ENCODE measurements around the gene MAST4. TPM values are rescaled to one million over a fixed set of nuclear protein-coding genes. Genes with fewer than 3 reads are reported as not detected.

Gene MAST4
- total RNA-seq, 1 donor from 2014 or later, result 22.3 TPM

DNA sequence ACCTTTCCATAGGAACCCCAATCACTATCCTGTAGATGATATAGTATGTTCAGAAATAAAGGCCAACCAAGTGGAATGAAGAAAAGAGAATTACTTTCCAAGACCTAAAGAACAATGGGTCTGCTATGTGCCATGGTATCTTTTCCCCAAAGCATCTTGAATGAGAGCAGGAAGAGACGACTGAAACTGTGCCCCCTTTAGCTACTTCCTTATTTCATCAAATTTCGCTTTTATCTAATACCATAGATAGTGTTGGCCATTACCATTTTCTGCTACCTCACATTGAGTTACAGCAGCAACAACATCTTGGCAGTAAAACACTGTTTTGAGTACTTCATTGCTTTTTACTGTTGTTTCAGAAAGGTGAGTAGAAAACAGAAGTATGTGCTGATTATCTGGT is 333.8 kb downstream of the MAST4 start:
- H3K27ac Mint-ChIP-seq (ENCODE audit: unreplicated experiment), result no peak overlapping the region
- Histone ChIP-seq H3K4me2 (ENCODE audit: low read length) (no peak overlapping the region), H3K27me3 (ENCODE audit: insufficient read depth, low read length) (no peaks in the 10 kb centered on the region), H3K36me3 (ENCODE audit: insufficient read depth, low read length) (no peaks in the 10 kb centered on the region), H3K9me3 (ENCODE audit: insufficient read depth, low read depth, low read length) (no peaks in the 10 kb centered on the region), H3K4me3 (ENCODE audit: insufficient read depth, low read depth, low read length) (no peak overlapping the region), H4K20me1 (ENCODE audit: insufficient read depth, low read length) (no peaks in the 10 kb centered on the region), H3K27ac (ENCODE audit: low read depth, low read length) (no peak overlapping the region), H3K4me1 (ENCODE audit: insufficient read depth, low read length) (peaks cover 4% of the 10 kb centered on the region), H3K79me2 (ENCODE audit: insufficient read depth, low read length) (no peaks in the 10 kb centered on the region), H3K9ac (ENCODE audit: low read length) (no peak overlapping the region), H2AFZ (ENCODE audit: low read depth, low read length) (no peak overlapping the region)
- no peaks in the 10 kb centered on the region for H3K9me3 Mint-ChIP-seq (ENCODE audit: unreplicated experiment)
- TF ChIP-seq EZH2 (IDR thresholded peaks at IDR 0.05; ENCODE audit: insufficient read depth, low read length), result no peak
- TF ChIP-seq, protein P1, sequence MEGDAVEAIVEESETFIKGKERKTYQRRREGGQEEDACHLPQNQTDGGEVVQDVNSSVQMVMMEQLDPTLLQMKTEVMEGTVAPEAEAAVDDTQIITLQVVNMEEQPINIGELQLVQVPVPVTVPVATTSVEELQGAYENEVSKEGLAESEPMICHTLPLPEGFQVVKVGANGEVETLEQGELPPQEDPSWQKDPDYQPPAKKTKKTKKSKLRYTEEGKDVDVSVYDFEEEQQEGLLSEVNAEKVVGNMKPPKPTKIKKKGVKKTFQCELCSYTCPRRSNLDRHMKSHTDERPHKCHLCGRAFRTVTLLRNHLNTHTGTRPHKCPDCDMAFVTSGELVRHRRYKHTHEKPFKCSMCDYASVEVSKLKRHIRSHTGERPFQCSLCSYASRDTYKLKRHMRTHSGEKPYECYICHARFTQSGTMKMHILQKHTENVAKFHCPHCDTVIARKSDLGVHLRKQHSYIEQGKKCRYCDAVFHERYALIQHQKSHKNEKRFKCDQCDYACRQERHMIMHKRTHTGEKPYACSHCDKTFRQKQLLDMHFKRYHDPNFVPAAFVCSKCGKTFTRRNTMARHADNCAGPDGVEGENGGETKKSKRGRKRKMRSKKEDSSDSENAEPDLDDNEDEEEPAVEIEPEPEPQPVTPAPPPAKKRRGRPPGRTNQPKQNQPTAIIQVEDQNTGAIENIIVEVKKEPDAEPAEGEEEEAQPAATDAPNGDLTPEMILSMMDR (IDR thresholded peaks at IDR 0.05; ENCODE audit: insufficient read depth, low read depth, low read length), result no peak
- DNase-seq (ENCODE audit: low read depth) (no peak), FAIRE-seq (no peak)
- no peaks in the 10 kb centered on the region for H3K36me3 Mint-ChIP-seq (ENCODE audit: low read depth, unreplicated experiment)
- H3K4me1 Mint-ChIP-seq (ENCODE audit: low read depth, unreplicated experiment), result no peaks in the 10 kb centered on the region
- H3K4me3 Mint-ChIP-seq (ENCODE audit: unreplicated experiment), result no peak overlapping the region
- H3K27me3 Mint-ChIP-seq (ENCODE audit: low read depth, unreplicated experiment), result no peaks in the 10 kb centered on the region

DNA sequence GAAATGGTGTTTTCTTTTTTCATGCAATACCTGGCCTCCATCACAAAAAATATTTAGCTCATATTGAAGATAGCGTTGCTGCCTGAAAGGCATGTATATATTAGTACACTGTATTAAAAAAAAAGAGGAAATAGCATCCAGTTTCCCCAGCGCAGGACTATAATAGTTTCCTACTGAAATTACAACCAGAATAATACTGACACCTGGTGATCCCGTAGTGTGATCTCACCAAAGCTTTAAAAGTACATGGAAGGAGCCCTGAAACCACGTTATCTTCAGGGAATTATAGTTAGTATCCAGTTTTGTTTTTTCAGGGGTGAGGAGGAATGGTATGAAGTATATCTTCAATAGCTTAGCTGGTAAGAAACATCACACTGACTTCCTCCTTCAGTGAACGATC is 335.5 kb downstream of the MAST4 start:
- no peaks in the 10 kb centered on the region for H3K27me3 ChIP-seq (ENCODE audit: insufficient read depth, low read length)
- H3K4me3 Mint-ChIP-seq (ENCODE audit: unreplicated experiment), result no peak overlapping the region
- H3K9ac ChIP-seq (ENCODE audit: low read length), result no peak overlapping the region
- no peaks in the 10 kb centered on the region for H3K79me2 ChIP-seq (ENCODE audit: insufficient read depth, low read length)
- no peaks in the 10 kb centered on the region for H4K20me1 ChIP-seq (ENCODE audit: insufficient read depth, low read length)
- H3K27me3 Mint-ChIP-seq (ENCODE audit: low read depth, unreplicated experiment), result no peaks in the 10 kb centered on the region
- peaks cover 4% of the 10 kb centered on the region for H3K4me1 Mint-ChIP-seq (ENCODE audit: low read depth, unreplicated experiment)
- no peak overlapping the region for H3K27ac ChIP-seq (ENCODE audit: low read depth, low read length)
- no peaks in the 10 kb centered on the region for H3K36me3 Mint-ChIP-seq (ENCODE audit: low read depth, unreplicated experiment)
- no peak overlapping the region for H3K27ac Mint-ChIP-seq (ENCODE audit: unreplicated experiment)
- H3K9me3 Mint-ChIP-seq (ENCODE audit: unreplicated experiment), result no peaks in the 10 kb centered on the region
- peaks cover 4% of the 10 kb centered on the region for H3K4me1 ChIP-seq (ENCODE audit: insufficient read depth, low read length)
- TF ChIP-seq EZH2 (IDR thresholded peaks at IDR 0.05; ENCODE audit: insufficient read depth, low read length), result no peak
- TF ChIP-seq, protein P1 (IDR thresholded peaks at IDR 0.05; ENCODE audit: insufficient read depth, low read depth, low read length), result no peak
- DNase-seq (ENCODE audit: low read depth) (no peak), FAIRE-seq (no peak)
- no peak overlapping the region for H3K4me2 ChIP-seq (ENCODE audit: low read length)
- H3K9me3 ChIP-seq (ENCODE audit: insufficient read depth, low read depth, low read length), result no peaks in the 10 kb centered on the region
- H3K4me3 ChIP-seq (ENCODE audit: insufficient read depth, low read depth, low read length), result no peak overlapping the region
- no peak overlapping the region for H2AFZ ChIP-seq (ENCODE audit: low read depth, low read length)
- H3K36me3 ChIP-seq (ENCODE audit: insufficient read depth, low read length), result no peaks in the 10 kb centered on the region

DNA sequence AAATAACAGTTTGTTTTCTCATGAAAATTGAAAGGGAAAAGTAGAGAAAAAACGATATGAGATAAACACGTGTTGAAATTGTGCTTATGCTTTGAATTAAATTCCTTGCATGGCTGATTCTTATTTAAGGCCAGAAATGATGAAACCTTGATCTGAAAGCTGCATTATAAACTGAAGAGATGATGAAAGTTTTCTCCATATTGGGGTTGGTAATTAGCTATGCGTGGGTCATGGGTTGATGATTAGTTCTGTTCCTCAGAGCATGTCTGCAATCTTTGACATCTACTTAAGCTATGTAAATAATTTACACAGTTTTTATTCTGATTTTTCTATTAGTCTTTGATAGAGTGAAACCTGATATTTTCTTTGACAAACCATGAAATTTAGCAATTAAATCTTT is 336.3 kb downstream of the MAST4 start:
- Histone ChIP-seq H3K9me3 (ENCODE audit: insufficient read depth, low read depth, low read length) (no peaks in the 10 kb centered on the region), H3K4me3 (ENCODE audit: insufficient read depth, low read depth, low read length) (no peak overlapping the region), H3K27ac (ENCODE audit: low read depth, low read length) (peak overlapping the region; percentile 29), H2AFZ (ENCODE audit: low read depth, low read length) (no peak overlapping the region), H3K27me3 (ENCODE audit: insufficient read depth, low read length) (no peaks in the 10 kb centered on the region), H4K20me1 (ENCODE audit: insufficient read depth, low read length) (no peaks in the 10 kb centered on the region), H3K9ac (ENCODE audit: low read length) (no peak overlapping the region), H3K4me1 (ENCODE audit: insufficient read depth, low read length) (peaks cover 4% of the 10 kb centered on the region), H3K79me2 (ENCODE audit: insufficient read depth, low read length) (no peaks in the 10 kb centered on the region), H3K36me3 (ENCODE audit: insufficient read depth, low read length) (no peaks in the 10 kb centered on the region), H3K4me2 (ENCODE audit: low read length) (no peak overlapping the region)
- peaks cover 4% of the 10 kb centered on the region for H3K4me1 Mint-ChIP-seq (ENCODE audit: low read depth, unreplicated experiment)
- H3K27ac Mint-ChIP-seq (ENCODE audit: unreplicated experiment), result no peak overlapping the region
- no peaks in the 10 kb centered on the region for H3K36me3 Mint-ChIP-seq (ENCODE audit: low read depth, unreplicated experiment)
- FAIRE-seq, result no peak
- no peaks in the 10 kb centered on the region for H3K27me3 Mint-ChIP-seq (ENCODE audit: low read depth, unreplicated experiment)
- H3K9me3 Mint-ChIP-seq (ENCODE audit: unreplicated experiment), result no peaks in the 10 kb centered on the region
- TF ChIP-seq EZH2 (IDR thresholded peaks at IDR 0.05; ENCODE audit: insufficient read depth, low read length), result no peak
- TF ChIP-seq, protein P1 (IDR thresholded peaks at IDR 0.05; ENCODE audit: insufficient read depth, low read depth, low read length), result no peak
- no peak for DNase-seq (ENCODE audit: low read depth)
- H3K4me3 Mint-ChIP-seq (ENCODE audit: unreplicated experiment), result no peak overlapping the region
